GM19238 (cell line): ENCODE results near the gene SLC26A1.

ENCODE experiments used
- DNase-seq: peaks from one replicate; pipeline ENCODE4 v3.0.0; 2011; ENCODE audit warnings: low spot score; ENCODE audit not compliant: insufficient read length

The SLC26A1 gene

GRCh38 chr4:1029529-1029928 lies 36.3 kb upstream of the SLC26A1 start:
- no peak for DNase-seq

GRCh38 chr4:1028574-1029220 lies 35.5 kb upstream of the SLC26A1 start:
- DNase-seq, result no peak

GRCh38 chr4:1027915-1028238 lies 34.7 kb upstream of the SLC26A1 start:
- DNase-seq, result no peak

GRCh38 chr4:1027219-1027914 lies 34.2 kb upstream of the SLC26A1 start:
- no peak for DNase-seq

GRCh38 chr4:1026115-1026514 lies 32.9 kb upstream of the SLC26A1 start:
- DNase-seq, result peak; percentile 81

- DNase-seq, result no peak
Observed at GRCh38 chr4:1024882-1025545, 31.8 kb upstream of the SLC26A1 start.

- no peak for DNase-seq
Observed at GRCh38 chr4:1023895-1024740, 30.9 kb upstream of the SLC26A1 start.

- DNase-seq, result no peak
Observed at GRCh38 chr4:1023075-1023640, 30.0 kb upstream of the SLC26A1 start.

GRCh38 chr4:1022739-1023066 lies 29.5 kb upstream of the SLC26A1 start:
- DNase-seq, result no peak

GRCh38 chr4:1022051-1022738 lies 29.0 kb upstream of the SLC26A1 start:
- DNase-seq, result no peak

- DNase-seq, result peak; percentile 91
Observed at GRCh38 chr4:1021386-1022050, 28.3 kb upstream of the SLC26A1 start.

GRCh38 chr4:1019729-1020470 lies 26.7 kb upstream of the SLC26A1 start:
- no peak for DNase-seq

GRCh38 chr4:1019320-1019719 lies 26.1 kb upstream of the SLC26A1 start:
- no peak for DNase-seq

- no peak for DNase-seq
Observed at GRCh38 chr4:1018147-1019020, 25.2 kb upstream of the SLC26A1 start.

GRCh38 chr4:1017706-1018105 lies 24.5 kb upstream of the SLC26A1 start:
- DNase-seq, result no peak

- no peak for DNase-seq
Observed at GRCh38 chr4:1017211-1017610, 24.0 kb upstream of the SLC26A1 start.

GRCh38 chr4:1015746-1016145 lies 22.5 kb upstream of the SLC26A1 start:
- DNase-seq, result no peak

- DNase-seq, result no peak
Observed at GRCh38 chr4:1015179-1015578, 22.0 kb upstream of the SLC26A1 start.
